K562 (cell line): ENCODE measurements around the gene PHLDB1. TPM values are rescaled to one million over a fixed set of nuclear protein-coding genes. Genes with fewer than 3 reads are reported as not detected.
A peak's percentile ranks its signal among the peaks of the same experiment; 100 is the strongest.

Source experiments
- ATF7 ChIP-seq: fragments of 450-650 bp; IDR thresholded peaks from 2 replicates; pipeline ENCODE4 v1.7.1; 2014; ENCODE audit warnings: mild to moderate bottlenecking, moderate library complexity
- CTCFL ChIP-seq: IDR thresholded peaks from 2 replicates; pipeline ENCODE4 v1.6.1; 2011; ENCODE audit warnings: borderline replicate concordance, low read depth, mild to moderate bottlenecking, moderate library complexity, low read length; ENCODE audit not compliant: insufficient read depth, poor library complexity, severe bottlenecking
- EGR1 ChIP-seq: fragments of 450-650 bp; conservative IDR thresholded peaks from 2 replicates; pipeline ENCODE4 v1.6.1; 2017; ENCODE audit warnings: mild to moderate bottlenecking
- ESRRA ChIP-seq: fragments of 450-650 bp; IDR thresholded peaks from 2 replicates; pipeline ENCODE4 v1.6.1; 2014; ENCODE audit warnings: low read depth, mild to moderate bottlenecking, moderate library complexity, borderline replicate concordance
- FIP1L1 ChIP-seq: fragments of 200-400 bp; formaldehyde crosslinking; IDR thresholded peaks from 2 replicates; pipeline ENCODE4 v1.6.1; 2018; ENCODE audit warnings: mild to moderate bottlenecking, low read depth, low read length; ENCODE audit not compliant: poor library complexity, severe bottlenecking
- GABPB1 ChIP-seq: sonication (generic); formaldehyde crosslinking; IDR thresholded peaks from 2 replicates; pipeline ENCODE4 v1.8.0; 2022; ENCODE audit warnings: mild to moderate bottlenecking, missing genetic modification reagents
- JUN ChIP-seq, 2 experiments: sonication (generic) in 1 of 2; formaldehyde crosslinking in 1 of 2; IDR thresholded peaks; 2 replicates each; pipeline versions ENCODE4 v1.6.1 to v1.8.0; 2012 to 2022; ENCODE audit warnings: borderline replicate concordance in 2 of 2, mild to moderate bottlenecking in 2 of 2, improper control_type of control experiment in 1 of 2, low read depth in 1 of 2, low read length in 1 of 2, missing genetic modification reagents in 1 of 2
- JUND ChIP-seq, 2 experiments: IDR thresholded peaks; 2 replicates in 1 of 2; 3 replicates in 1 of 2; pipeline ENCODE4 v1.6.1; 2011; ENCODE audit warnings: borderline replicate concordance in 2 of 2, low read depth in 2 of 2, low read length in 2 of 2, improper control_type of control experiment in 1 of 2, missing biosample characterization in 1 of 2, missing genetic modification characterization in 1 of 2, missing genetic modification reagents in 1 of 2
- KLF13 ChIP-seq: fragments of 450-650 bp; IDR thresholded peaks from 2 replicates; pipeline ENCODE4 v1.6.1; 2016; ENCODE audit warnings: missing genetic modification characterization, low read depth, mild to moderate bottlenecking, missing compliant biosample characterization, moderate library complexity, borderline replicate concordance
- MAZ ChIP-seq, 2 experiments: fragments of 450-650 bp in 1 of 2; sonication (generic) in 1 of 2; formaldehyde crosslinking; IDR thresholded peaks in 1 of 2; conservative IDR thresholded peaks in 1 of 2; 2 replicates each; pipeline versions ENCODE4 v1.4.0 to v1.5.0; 2020; ENCODE audit warnings: mild to moderate bottlenecking in 1 of 2, missing genetic modification reagents in 1 of 2
- MCM2 ChIP-seq: fragments of 450-650 bp; IDR thresholded peaks from 2 replicates; pipeline ENCODE4 v1.6.1; 2017; ENCODE audit warnings: low read depth, mild to moderate bottlenecking
- NKRF ChIP-seq: fragments of 450-650 bp; IDR thresholded peaks from 2 replicates; pipeline ENCODE4 v1.6.1; 2016; ENCODE audit warnings: borderline replicate concordance
- PHB2 ChIP-seq: fragments of 450-650 bp; IDR thresholded peaks from 2 replicates; pipeline ENCODE4 v1.6.1; 2017; ENCODE audit warnings: low read depth
- PHF8 ChIP-seq: fragments of 200-600 bp; sonication (generic); IDR thresholded peaks from 2 replicates; pipeline ENCODE4 v1.6.1; 2012; ENCODE audit warnings: mixed run types, mild to moderate bottlenecking, inconsistent platforms, low read length, moderate library complexity, borderline replicate concordance
- POLR2AphosphoS2 ChIP-seq: IDR thresholded peaks from 2 replicates; pipeline ENCODE4 v1.6.1; 2012; ENCODE audit warnings: low read length, improper control_type of control experiment
- PTBP1 ChIP-seq: fragments of 200-400 bp; formaldehyde crosslinking; IDR thresholded peaks from 2 replicates; pipeline ENCODE4 v1.6.1; 2017; ENCODE audit warnings: low read depth, low read length
- RBFOX2 ChIP-seq: fragments of 200-400 bp; formaldehyde crosslinking; IDR thresholded peaks from 2 replicates; pipeline ENCODE4 v1.6.1; 2017; ENCODE audit warnings: low read depth, mild to moderate bottlenecking, low read length, moderate library complexity
- TRIM24 ChIP-seq, 2 experiments: fragments of 450-650 bp; IDR thresholded peaks; 2 replicates each; pipeline ENCODE4 v1.6.1; 2016
- YY1 ChIP-seq, 3 experiments: IDR thresholded peaks; 2 replicates each; pipeline ENCODE4 v1.6.1; 2011; ENCODE audit warnings: low read length in 2 of 3, mild to moderate bottlenecking in 2 of 3, moderate library complexity in 2 of 3, borderline replicate concordance in 1 of 3, control low read depth in 1 of 3, low read depth in 1 of 3; ENCODE audit not compliant: insufficient read depth in 3 of 3, insufficient replicate concordance in 2 of 3, control insufficient read depth in 1 of 3, insufficient read length in 1 of 3; ENCODE audit errors: extremely low read depth in 1 of 3
- ZBTB26 ChIP-seq: fragments of 450-650 bp; formaldehyde crosslinking; IDR thresholded peaks from 2 replicates; pipeline ENCODE4 v1.4.0; 2022; ENCODE audit warnings: missing genetic modification characterization
- polyA plus RNA-seq, 8 experiments: library from polyadenylated mRNA; depleted of rRNA in 4 of 8; stranded (reverse) in 5 of 8; unstranded in 3 of 8; fragments of >200 nt; fragmentation: Nextera tagmentation in 2 of 8; fragmentation: Illumina TruSeq in 1 of 8; extraction: Ambion mirVana in 2 of 8; extraction: Trizol in 1 of 8; gene quantifications; 2 replicates each; pipeline versions ENCODE4 v1.2.1 to v1.2.3, GENCODE V29; 2011 to 2014; ENCODE audit warnings: inconsistent platforms in 1 of 8, missing spikeins in 1 of 8
- total RNA-seq, 7 experiments: library from RNA; depleted of rRNA in 6 of 7; stranded (reverse); fragments of >200 nt in 6 of 7; fragmentation: Illumina TruSeq in 2 of 7; extraction: Trizol in 2 of 7; gene quantifications; 2 replicates each; pipeline versions ENCODE4 v1.2.1 to v1.2.3, GENCODE V29; 2011 to 2021; ENCODE audit warnings: low replicate concordance in 1 of 7

Gene PHLDB1
- total and polyA plus RNA-seq, 9 of the 15 experiments (the other 6 are each of a cell fraction or from before 2014, with no cell fraction given), result 2.0 to 28.7 (median 16.2) TPM

- TF ChIP-seq CTCFL (peak; percentile 77), PHB2 (no peak; the same call in 1 of the 2 replicates), ZBTB26 (CRISPR knock-in tag) (peak; percentile 90), YY1 (IDR thresholded peaks at IDR 0.05; ENCODE audit: borderline replicate concordance in 1 of 3, control insufficient read depth in 1 of 3, extremely low read depth in 1 of 3, insufficient read depth in 3 of 3, insufficient read length in 1 of 3, insufficient replicate concordance in 2 of 3, low read depth in 1 of 3, low read length in 2 of 3) (peak in 2 of 3 experiments; percentile 29 to 51), GABPB1 (peak; percentile 66), EGR1 (no peak), MAZ (CRISPR knock-in tag; conservative IDR thresholded peaks at IDR 0.05 in 1 of 2, IDR thresholded peaks at IDR 0.05 in 1 of 2) (peak in 1 of 2 experiments; percentile 72; a peak in 2 of 4 replicates), PHF8 (0 out of 2 replicates have a peak, but pooled peaks have one; percentile 9), ESRRA (peak; percentile 30; the same call in 1 of the 2 replicates), KLF13 (no peak), JUND (IDR thresholded peaks at IDR 0.05; ENCODE audit: borderline replicate concordance, low read depth, low read length) (0 out of 2 replicates have a peak, but pooled peaks have one; percentile 7), JUND (tag; IDR thresholded peaks at IDR 0.05; ENCODE audit: borderline replicate concordance, low read depth, low read length) (no peak; the same call in 2 of the 3 replicates), MCM2 (no peak), PTBP1 (no peak), NKRF (peak; percentile 53; the same call in 1 of the 2 replicates), JUN (IDR thresholded peaks at IDR 0.05; ENCODE audit: borderline replicate concordance, low read depth, low read length) (no peak), JUN (CRISPR knock-in tag; IDR thresholded peaks at IDR 0.05; ENCODE audit: borderline replicate concordance) (0 out of 2 replicates have a peak, but pooled peaks have one; percentile 15), FIP1L1 (peak; percentile 71), RBFOX2 (peak; percentile 62), POLR2AphosphoS2 (no peak), ATF7 (peak; percentile 53; the same call in 1 of the 2 replicates), TRIM24 (IDR thresholded peaks at IDR 0.05) (peak; percentile 15 to 49; a peak in 2 of 4 replicates)
Measured at GRCh38 chr11:118610773-118611432, 3.5 kb downstream of the PHLDB1 start (continued).
